ENCODE results near the gene GNAZ.
"Not testable (repeated sequence)": the region's sequence is repeated elsewhere in the genome, so short reads cannot be mapped to it uniquely, and the experiment has no call there.

Gene GNAZ

DNA sequence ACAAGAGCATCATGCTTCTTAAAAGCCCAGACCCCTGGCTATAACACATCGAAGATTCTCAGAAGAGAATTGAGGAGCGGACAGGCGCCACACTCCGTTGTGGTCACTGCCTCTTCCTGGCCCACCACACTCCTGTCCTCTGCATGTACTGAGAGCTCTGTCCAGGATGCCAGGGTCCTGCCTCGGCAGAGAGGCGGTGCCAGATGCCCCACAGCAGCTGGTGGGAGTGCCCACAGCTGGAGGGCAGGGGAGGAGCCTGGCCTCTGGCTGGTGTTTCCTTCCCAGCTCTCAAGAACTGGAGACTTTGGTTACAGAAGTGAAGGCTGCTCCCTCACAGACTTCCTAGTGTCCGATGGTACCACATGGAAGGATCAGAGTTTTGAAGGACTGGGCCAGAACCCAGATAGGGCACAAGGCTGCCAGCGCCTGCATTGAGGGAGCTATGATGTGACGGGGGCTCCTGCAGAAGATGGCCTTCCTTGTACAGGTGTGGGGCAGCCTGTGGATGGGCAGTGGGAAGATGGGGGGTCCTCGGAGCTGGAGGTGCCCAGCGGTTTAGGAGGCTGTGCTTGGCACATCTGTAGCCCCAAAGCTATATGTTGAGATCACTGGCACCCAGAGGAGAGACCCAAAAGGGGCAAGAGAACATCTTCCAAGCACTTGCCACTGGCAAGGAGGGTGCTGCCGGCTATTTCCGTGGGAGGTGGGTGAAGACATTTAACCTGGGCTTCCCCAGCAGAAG lies 52.1 kb downstream of the GNAZ start:
- no peak for DNase-seq

DNA sequence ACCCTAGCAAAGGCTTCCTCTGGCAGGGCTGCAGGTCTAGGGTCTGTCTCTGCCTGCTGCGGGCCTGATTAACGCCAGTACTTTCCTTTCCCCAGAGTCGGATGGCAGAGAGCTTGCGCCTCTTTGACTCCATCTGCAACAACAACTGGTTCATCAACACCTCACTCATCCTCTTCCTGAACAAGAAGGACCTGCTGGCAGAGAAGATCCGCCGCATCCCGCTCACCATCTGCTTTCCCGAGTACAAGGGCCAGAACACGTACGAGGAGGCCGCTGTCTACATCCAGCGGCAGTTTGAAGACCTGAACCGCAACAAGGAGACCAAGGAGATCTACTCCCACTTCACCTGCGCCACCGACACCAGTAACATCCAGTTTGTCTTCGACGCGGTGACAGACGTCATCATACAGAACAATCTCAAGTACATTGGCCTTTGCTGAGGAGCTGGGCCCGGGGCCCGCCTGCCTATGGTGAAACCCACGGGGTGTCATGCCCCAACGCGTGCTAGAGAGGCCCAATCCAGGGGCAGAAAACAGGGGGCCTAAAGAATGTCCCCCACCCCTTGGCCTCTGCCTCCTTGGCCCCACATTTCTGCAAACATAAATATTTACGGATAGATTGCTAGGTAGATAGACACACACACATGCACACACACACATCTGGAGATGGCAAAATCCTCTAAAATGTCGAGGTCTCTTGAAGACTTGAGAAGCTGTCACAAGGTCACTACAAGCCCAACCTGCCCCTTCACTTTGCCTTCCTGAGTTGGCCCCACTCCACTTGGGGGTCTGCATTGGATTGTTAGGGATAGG lies 52.9 kb downstream of the GNAZ start:
- DNase-seq, result no peak

DNA sequence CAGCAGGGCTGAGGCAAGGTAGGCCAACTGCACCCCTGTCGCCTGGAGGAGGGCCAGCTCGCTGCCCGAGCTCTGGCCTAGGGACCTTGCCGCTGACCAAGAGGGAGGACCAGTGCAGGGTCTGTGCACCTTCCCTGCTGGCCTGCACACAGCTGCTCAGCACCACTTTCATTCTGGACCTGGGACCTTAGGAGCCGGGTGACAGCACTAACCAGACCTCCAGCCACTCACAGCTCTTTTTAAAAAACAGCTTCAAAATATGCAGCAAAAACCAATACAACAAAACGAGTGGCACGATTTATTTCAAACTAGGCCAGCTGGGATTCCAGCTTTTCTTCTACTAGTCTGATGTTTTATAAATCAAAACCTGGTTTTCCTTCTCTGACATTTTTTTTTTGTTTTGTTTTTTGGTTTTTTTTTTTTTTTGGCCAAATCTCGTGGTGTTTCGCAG lies 53.5 kb downstream of the GNAZ start:
- no peak for DNase-seq

DNA sequence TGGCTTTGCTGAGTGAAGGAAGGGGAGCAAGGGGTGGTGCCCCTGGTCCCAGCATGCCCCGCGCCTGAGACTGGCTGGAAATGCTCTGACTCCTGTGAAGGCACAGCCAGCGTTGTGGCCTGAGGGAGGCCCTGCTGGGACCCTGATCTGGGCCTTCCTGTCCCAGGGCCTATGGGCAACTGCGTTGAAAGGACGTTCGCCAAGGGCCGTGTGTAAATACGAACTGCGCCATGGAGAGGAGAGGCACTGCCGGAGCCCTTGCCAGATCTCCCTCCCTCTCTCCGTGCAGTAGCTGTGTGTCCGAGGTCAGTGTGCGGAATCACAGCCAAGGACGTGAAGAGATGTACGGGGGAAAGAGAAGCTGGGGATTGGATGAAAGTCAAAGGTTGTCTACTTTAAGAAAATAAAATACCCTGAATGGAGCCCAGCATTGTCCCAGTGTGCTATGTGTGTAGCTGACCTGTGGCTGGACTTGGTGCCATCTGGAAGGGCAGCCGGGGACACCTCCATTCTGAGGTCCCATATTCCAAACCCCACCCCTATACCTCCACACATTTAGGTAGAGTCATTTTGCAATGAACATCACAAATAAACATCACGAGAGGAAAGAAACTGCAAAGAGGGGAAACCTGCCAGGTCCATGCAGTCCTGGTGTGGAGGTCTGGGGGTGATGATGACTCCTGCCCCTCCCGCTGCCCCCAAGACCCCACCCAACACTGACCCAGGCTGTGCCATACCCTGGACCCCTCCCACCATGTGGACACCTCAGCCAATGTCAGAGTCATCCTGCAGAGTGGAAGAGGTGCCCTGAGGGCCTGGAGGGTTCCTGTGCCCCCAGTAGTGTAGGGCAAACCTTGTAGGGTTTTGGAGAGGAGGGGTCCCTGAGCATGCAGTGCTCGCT lies 54.5 kb downstream of the GNAZ start:
- DNase-seq, result no peak

DNA sequence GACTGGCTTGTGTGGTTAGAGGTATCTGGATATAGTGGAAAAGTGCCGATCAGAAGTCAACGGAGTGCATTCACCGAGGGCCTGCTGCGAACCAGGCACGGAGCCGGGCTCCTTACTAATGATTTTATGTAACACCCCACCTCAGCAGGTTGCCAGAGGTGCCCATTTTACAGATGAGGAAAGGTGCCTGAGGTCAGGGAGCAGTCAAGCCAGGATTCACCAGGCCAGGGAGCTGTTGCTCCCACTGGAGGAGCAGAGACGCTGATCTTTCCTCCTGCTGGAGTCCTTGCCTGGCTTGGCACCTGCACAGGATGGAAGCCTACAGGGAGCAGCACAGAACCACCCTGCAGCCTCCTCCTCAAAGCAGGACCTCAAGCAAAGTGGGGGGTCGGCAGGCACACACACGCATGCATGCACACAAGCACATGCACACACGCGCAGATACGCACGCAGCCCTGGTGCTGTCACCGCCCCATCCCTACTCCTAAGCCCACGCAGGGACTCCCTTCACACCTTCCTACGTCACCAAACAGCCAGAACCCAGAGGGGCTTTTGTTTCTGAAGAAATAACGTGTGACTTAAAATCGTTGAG lies 55.3 kb downstream of the GNAZ start:
- no peak for DNase-seq

DNA sequence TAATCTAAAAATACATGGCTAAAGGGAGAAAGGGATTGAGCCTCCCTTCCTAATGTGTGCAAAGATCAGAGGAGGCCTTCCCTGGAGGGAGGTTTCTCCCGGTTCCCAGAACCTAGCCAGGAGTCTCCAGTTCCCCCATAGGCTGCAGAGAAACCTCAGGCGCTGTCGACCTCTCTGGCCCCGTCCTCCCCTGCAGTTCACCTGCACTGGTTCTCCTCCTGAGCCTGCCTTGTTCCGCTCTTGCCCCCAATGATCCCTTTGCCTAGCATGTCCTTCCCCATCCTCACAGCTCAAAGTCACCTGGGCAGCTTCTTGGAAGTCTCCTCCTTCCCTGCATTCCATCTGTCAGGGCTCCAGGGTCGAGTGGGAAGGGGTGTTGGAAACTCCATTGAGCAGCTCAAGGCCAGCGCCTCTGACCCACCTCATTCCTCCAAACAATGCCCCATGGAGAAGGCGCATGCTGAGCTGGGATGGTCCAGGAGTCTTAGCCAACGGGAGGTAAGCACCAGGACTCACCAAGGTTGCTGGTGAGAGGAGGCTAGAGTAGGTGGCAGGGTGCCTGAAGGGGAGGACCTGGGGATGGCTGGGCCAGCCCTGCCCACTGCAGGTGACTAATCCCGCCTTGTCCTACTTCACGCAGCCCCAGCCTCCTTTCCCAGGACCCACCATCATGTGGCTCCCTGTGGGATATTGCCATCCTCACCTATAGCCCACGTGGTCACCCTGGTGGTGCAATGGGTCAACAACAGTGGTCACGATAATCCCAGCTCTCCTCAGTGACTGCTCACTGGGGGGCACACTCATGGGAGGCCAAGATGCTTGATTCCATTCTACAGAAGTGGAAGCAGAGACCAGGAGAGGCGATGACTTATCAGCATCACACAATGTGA lies 56.1 kb downstream of the GNAZ start:
- DNase-seq, result no peak

DNA sequence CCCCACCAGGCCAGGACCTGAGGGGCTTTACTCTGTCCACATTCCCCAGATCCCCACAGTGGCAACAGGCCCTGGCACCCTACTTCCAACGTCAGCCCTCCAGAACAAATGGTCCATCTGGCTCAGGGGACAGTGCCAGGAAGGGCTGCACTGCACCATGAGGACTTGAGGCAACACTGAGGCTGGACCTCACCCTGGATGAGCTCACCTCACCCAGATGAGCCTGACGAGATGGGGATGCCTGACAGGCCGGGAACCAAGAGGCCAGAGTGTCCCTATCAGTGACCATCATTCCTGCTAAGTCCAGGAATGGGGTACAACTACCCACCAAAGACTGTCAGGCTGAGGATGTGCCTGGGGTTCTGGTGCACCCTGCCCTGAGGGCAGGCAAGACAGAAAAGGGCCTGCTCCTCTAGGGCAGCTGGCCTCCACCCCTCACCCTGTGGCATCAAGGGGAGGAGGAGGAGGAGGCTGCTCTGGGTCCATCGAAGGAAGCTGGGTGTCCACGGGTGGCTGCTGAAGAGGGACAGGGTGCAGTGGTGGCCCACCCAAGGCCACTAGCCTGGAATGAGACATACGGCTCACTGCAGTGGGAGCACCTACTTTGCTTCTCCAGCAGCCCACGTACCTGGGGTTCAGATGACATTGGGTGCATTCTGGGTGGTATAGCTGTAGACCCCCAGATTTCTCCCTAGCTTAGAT lies 56.9 kb downstream of the GNAZ start:
- no peak for DNase-seq

DNA sequence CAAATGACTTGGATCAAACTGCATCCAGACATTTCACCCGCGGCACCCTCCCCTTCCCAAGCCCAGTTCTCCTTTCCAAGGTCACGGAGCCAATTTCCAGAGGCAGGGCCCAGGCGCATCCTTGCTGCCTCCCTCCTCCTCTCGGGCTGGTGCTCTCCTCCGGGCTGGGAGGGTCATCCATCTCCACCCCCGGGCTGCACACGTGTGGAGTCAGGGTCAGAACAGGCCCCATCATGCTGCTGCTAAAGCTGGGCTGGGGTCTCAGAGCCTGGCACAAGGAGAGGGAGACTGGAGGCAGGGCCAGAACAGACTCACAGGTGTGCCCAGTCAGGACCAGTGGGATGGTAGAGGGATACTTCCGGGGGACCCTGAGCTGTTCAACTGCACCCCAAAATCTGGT lies 57.5 kb downstream of the GNAZ start:
- no peak for DNase-seq

DNA sequence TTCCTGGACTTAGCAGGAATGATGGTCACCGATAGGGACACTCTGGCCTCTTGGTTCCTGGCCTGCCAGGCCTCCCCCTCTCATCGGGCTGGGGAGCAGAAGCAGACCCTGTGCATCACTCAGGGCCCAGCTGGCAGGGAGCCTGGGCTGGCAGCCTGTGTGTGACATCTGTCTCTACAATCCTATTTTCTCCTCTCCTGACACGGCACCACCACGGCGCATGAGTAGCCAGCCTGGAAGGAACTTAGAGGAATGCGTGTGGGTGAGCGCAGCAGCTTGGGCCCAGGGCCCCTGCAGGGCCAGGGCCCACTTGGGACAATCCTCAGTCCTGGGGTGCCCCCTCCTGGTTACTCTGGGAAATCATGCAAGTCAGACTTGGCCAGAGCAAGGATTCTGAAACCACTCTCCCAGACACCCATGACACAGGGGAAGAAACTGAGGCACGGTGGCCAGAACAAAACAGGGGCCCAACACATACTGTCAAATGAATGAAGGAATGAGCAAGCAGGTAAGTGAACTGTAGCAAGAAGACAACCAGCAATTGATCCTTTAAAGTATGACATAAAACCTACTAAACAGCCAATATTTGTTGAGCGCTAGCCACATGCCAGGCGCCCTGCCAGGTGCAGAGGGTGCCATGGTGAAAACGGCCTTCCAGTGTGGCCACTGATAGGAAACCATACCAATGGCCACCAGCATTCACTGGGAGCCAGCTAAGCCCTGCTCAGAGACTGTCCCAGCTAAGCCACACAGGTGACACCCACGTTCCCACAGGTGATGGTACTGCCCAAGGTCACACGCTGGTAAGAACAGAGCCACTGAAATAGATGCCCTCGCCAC lies 58.2 kb downstream of the GNAZ start:
- no peak for DNase-seq

DNA sequence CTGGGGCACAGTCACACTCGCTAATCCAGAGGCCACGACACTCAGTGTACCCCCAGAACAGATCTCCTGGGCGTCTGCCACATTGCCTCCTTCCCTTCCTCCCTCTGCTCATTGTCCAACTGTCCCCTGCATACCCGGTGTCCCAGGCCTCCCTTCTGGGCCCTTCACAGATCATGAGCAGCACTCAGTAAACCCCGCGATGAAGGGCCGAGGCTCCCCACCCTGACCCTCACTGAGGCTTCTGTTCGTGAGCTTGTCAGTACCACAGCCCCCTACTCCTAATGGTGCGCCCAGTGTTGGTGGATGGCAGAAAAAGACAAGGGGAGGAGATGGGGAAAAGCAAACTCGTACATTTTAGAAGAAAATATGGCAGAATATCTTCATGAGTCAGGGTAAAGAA lies 58.8 kb downstream of the GNAZ start:
- DNase-seq, result no peak

DNA sequence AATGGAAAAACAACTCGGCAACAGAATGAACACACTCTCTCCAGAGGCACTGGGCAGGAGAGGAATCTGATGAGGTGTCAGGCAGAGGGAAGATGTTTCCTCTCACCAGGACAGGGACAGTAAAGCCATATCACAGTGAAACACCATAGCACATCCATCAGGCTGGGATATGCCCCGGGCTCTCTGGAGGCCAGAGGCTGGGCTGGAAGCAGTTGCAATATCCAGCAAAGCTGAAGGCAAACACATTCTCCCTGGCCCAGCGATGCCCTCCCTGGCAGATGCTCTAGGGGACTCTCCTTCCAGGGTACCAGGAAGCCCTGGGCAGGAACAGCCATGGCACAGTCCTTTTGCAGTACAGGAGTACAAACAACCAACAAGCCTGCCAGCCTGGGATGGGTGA lies 60.4 kb downstream of the GNAZ start:
- DNase-seq, result no peak

DNA sequence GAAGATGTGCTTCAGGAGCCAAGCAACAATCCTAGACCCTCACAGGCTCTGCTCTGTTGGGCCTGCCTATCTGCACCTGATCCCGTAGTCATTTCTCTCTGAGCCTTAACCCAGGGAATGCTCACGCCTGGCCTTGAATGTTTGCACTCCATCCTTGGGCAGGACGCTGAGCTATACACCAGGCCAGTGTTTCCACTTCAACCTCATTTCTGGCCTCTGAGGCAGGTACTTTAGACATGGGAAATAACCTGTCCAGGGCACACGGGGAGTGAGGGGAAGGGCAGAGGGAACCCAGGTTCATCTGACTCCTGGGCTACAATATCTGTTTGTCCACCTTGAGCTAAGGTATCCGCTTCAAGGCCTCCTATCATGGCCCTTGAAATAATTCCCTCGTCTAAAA lies 61.6 kb downstream of the GNAZ start:
- DNase-seq, result no peak

DNA sequence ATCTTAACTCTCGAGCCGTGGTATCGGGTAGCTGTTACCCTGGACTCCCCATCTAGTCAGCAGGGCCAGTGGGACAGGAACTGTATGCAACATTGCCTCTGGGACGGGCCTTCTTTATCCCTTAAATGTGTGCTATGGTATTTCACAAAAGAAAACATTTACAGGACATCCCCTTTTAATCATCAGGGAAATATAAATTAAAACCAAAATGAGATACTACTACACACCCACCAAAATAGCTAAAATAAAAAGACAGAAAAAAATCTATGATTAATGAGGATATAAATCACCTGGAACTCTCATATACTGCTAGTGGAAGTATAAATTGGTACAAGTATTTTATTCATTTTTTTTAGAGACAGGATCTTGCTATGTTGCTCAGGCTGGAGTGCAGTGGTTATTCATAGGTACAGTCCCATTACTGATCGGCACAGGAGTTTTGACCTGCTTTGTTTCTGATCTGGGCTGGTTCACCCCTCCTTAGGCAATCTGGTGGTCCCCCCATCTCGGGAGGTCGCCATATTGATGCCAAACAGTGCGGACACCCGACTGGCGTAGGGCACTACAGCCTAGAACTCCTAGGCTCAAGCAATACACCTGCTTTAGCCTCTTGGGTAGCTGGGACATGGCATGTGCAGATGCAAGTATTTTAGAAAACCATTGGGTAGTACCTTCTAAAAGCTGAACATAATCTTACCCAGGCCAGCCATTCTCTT lies 62.2 kb downstream of the GNAZ start:
- no peak for DNase-seq

DNA sequence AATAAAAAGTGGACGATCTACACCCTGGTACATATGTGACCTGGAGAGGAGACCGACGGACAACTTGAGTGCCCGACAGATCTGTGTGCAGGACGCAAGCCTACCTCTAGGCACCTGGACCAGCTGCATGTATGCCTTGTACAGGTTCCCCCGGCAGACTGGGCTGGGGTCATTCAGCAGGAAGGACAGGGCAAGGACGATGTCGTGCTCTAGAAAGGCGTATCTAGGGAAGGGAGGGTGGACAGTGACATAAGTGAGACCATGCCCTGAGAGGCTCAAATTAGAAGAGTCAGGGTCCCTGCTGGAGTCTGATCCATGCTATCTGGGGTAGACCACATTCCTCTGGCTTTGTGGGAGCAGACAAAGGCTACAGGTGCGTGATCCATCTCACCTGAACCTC lies 63.6 kb downstream of the GNAZ start:
- DNase-seq, result no peak

DNA sequence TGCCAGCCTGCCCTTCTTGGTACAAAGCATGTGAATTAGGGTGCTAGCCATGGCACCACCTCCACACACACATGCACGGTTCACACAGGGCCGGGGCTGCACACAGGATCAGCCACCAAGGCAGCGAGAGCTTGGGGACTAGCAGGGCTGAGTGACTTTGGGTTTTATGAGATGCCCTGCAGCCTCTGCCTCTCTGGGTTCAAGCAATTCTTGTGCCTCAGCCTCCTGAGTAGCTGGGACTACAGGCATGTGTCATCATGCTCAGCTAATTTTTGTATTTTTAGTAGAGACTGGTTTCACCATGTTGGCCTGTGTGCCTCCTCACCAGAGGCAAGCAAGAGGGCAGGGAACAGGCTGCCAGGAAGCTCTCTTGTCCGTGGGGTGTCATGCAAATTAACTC lies 66.7 kb downstream of the GNAZ start:
- not testable (repeated sequence) for DNase-seq

DNA sequence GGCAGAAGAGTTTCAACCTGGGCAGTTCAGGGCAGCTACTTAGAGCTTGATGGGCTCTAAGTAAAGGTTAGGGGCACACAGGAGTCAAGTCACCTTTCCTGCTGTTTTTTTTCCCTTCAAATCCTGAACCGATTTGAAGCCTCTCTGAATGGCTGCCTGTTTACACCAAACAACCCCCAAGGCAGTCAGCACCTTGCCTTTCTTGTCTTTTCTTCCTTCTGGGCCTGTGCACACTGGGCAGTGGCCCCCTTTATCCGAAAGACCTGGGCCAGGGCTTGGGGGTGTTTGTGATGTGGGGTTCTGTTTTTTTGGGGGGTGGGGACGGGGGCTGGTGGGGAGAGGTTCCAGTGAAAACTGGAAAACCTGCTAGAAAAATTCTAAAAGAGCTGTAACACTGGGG lies 67.1 kb downstream of the GNAZ start:
- no peak for DNase-seq

DNA sequence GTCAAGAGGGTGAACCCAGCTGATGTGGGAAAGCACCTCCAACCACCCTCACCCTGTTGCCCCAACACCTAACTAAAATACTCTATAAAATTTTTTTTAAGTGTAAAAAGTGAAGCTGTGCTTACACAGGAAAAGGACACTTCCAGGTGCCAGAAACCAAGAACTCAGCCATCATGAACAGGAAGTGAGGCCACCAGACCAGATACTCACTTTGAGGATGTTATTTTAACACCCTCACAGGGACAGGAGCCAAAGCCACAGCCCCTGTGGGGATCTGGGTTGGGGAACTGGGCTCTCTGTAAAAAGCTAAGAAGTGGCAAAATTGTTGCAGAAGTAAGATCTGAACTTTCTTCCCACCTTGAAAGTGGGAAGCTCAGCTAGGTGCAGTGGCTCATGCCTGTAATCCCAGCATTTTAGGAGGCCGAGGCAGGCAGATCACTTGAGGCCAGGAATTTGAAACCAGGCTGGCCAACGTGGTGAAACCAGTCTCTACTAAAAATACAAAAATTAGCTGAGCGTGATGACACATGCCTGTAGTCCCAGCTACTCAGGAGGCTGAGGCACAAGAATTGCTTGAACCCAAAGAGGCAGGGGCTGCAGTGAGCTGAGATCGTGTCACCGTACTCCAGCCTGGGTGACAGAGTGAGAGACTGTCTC lies 67.7 kb downstream of the GNAZ start:
- DNase-seq, result no peak

DNA sequence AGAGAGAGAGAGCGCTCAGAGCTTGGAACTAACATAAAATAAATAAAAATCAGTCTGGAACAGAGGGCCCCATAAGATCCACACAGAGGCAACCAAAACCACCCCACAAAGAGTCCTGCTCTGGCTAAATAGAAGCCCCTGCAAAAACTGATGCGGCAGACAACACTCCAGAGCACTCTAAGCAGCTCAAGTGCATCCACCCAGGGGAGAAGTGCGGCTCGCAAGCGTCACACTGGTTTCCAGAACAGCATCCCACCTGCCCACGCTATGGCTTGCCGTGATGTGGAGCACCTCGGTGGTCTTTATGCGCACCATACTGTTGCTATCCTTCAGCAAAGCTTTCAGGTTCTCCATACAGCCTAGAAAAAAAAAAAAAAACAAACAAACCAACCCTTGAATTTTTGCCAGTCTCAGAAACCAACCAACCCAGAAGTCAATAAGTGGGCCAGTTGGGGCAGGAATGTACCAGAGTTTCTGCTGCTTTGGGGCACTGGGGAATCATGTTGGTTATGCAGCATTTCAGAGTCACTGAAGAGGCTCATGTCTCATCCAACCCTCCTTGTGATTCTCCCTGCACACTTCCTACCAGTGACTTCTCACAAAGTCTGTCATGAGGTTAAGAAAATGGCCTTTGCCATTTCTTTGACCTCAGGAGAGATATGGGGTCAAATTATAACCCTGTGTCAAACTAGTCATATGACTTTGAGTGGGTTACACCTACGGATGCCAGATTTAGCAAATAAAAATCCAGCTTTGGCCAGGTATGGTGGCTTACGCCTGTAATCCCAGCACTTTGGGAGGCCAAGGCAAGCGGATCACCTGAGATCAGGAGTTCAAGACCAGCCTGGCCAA lies 68.5 kb downstream of the GNAZ start:
- peak; percentile 8 for DNase-seq

All from DMS79 (cell line).